Right lobe of liver (tissue), 4 donors: ENCODE data around the gene OR10D3.

ENCODE experiments used
- POLR2A ChIP-seq: fragments of 450-650 bp; IDR thresholded peaks from one replicate; pipeline ENCODE4 v1.6.1; 2017; ENCODE audit warnings: antibody characterized with exemption, mild to moderate bottlenecking
- TF ChIP-seq, protein P1 (sequence below), 4 donors: fragments of 200-600 bp in 3 of 4; fragments of 450-650 bp in 1 of 4; IDR thresholded peaks; one replicate each; pipeline versions ENCODE4 v1.5.1 to v1.8.0; 2016 to 2022; ENCODE audit warnings: antibody characterized with exemption in 4 of 4, mild to moderate bottlenecking in 2 of 4
- donor health status: DM: no; HTN: no; CAD: no.
- donor health status: DM: no; HTN: no; CAD: no.
- donor health status: DM: no; HTN: yes; CAD: no.

DNA sequence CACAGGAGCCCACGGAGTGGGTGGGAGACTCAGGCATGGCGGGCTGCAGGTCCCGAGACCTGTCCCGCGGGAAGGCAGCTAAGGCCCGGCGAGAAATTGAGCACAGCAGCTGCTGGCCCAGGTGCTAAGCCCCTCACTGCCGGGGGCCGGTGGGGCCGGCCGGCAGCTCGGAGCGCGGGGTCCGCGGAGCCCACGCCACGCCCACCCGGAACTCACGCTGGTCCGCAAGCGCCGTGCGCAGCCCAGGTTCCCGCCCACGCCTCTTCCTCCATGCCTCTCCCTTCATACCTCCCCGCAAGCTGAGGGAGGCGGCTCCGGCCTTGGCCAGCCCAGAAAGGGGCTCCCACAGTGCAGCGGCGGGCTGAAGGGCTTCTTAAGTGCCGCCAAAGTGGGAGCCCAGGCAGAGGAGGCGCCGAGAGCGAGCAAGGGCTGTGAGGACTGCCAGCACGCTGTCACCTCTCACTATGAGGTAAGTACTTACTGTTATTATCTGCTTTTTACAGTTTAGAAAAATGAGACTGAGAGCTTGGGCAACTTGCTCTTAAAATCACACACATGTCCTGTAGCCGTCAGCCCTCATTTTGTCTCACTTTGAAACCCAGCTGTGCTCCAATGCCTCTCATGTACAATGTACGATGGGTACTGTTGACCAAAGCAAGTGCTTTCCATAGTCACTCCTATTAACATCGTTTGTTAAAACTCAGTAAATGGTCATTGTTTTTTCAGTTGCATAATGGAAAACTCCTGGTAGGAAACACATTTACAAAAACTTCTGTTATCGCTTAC, 12.2 kb upstream of the OR10D3 start:
- TF ChIP-seq, protein P1, sequence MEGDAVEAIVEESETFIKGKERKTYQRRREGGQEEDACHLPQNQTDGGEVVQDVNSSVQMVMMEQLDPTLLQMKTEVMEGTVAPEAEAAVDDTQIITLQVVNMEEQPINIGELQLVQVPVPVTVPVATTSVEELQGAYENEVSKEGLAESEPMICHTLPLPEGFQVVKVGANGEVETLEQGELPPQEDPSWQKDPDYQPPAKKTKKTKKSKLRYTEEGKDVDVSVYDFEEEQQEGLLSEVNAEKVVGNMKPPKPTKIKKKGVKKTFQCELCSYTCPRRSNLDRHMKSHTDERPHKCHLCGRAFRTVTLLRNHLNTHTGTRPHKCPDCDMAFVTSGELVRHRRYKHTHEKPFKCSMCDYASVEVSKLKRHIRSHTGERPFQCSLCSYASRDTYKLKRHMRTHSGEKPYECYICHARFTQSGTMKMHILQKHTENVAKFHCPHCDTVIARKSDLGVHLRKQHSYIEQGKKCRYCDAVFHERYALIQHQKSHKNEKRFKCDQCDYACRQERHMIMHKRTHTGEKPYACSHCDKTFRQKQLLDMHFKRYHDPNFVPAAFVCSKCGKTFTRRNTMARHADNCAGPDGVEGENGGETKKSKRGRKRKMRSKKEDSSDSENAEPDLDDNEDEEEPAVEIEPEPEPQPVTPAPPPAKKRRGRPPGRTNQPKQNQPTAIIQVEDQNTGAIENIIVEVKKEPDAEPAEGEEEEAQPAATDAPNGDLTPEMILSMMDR (IDR thresholded peaks at IDR 0.05), result no peak
- no peak for TF ChIP-seq POLR2A
